Fibroblast of the aortic adventitia (primary cell): ENCODE measurements around the gene PPP1R13B. TPM values are rescaled to one million over a fixed set of nuclear protein-coding genes. Genes with fewer than 3 reads are reported as not detected.
A peak's percentile ranks its signal among the peaks of the same experiment; 100 is the strongest.

Experiments used
- DNase-seq: peaks from one replicate; pipeline ENCODE4 v3.0.0-alpha.2; 2010; ENCODE audit warnings: low read depth
- H3K4me3 ChIP-seq: 2 replicates; pipeline ENCODE4 v1.5.1; 2011; ENCODE audit warnings: low read depth, mild to moderate bottlenecking, control low read depth, low read length, moderate library complexity
- total RNA-seq: library from RNA; depleted of rRNA; stranded (reverse); fragments of >200 nt; gene quantifications from 2 replicates; pipeline ENCODE4 v1.2.3, GENCODE V29; 2012; ENCODE audit warnings: low replicate concordance
- TF ChIP-seq, protein P1 (sequence below): IDR thresholded peaks from 2 replicates; pipeline ENCODE4 v1.5.1; 2011; ENCODE audit warnings: mild to moderate bottlenecking, low read length, control low read depth, inconsistent platforms; ENCODE audit not compliant: insufficient read depth

The PPP1R13B gene
- total RNA-seq, 1 donor = 1.2 TPM

DNA sequence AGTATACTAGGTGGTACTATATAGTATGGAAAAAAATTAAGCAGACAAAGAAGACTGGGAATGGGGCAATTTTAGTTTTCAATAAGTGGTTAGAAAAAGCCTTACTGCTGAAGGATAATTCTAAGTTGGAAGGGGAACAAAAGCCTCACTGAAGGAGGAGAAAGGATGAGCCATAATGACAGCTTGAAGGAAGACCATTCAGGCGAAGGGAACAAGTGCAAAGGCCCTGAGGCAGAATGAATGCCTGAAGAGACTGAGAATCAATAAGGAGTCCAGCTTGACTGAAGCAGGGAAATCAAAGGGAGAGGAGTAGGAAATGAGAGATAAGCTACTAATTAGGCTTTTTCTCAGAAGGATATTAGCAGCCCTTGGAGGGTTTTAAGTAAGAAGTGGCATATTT lies 28.5 kb downstream of the PPP1R13B start:
- H3K4me3 ChIP-seq = no peak overlapping the region
- TF ChIP-seq, protein P1, sequence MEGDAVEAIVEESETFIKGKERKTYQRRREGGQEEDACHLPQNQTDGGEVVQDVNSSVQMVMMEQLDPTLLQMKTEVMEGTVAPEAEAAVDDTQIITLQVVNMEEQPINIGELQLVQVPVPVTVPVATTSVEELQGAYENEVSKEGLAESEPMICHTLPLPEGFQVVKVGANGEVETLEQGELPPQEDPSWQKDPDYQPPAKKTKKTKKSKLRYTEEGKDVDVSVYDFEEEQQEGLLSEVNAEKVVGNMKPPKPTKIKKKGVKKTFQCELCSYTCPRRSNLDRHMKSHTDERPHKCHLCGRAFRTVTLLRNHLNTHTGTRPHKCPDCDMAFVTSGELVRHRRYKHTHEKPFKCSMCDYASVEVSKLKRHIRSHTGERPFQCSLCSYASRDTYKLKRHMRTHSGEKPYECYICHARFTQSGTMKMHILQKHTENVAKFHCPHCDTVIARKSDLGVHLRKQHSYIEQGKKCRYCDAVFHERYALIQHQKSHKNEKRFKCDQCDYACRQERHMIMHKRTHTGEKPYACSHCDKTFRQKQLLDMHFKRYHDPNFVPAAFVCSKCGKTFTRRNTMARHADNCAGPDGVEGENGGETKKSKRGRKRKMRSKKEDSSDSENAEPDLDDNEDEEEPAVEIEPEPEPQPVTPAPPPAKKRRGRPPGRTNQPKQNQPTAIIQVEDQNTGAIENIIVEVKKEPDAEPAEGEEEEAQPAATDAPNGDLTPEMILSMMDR = no peak
- no peak for DNase-seq

DNA sequence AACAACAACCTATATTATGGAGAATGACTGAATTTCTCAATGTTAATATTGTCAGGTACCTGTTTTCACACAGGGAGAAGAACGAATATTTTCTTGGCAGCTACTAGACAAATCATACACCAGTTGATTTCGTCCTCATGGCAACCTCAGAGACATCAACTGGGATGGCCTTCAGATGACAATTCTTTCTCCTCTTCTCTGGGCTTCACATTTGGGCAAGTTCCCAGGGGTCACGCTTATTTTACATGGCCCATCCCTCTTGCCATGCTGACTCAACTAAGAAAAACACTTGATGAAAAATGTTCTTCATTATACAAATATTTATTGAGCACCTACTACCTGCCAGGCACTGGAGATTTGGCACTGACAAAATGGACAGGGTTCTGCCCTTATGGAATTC lies 29.0 kb downstream of the PPP1R13B start:
- TF ChIP-seq, protein P1 = no peak
- no peak for DNase-seq
- H3K4me3 ChIP-seq = no peak overlapping the region

DNA sequence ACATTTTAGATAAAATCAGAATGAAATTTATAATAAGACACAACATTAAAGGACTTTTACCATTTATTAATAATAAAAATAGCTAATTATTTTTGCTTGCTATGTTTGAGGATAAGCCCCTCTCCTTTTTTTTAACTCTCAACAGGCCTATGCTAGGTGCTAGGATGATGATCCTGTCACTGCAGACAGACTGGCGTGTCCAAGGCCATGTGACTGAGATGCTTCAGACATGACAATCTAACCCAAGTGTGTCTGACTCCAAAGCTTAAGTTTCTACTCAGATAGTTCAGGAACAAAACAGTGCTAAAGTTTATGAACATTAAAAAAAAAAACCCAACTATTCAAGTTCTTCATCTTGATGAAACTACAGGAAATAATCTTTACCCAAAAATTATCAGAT lies 29.8 kb downstream of the PPP1R13B start:
- DNase-seq = no peak
- no peak overlapping the region for H3K4me3 ChIP-seq
- TF ChIP-seq, protein P1 = no peak

DNA sequence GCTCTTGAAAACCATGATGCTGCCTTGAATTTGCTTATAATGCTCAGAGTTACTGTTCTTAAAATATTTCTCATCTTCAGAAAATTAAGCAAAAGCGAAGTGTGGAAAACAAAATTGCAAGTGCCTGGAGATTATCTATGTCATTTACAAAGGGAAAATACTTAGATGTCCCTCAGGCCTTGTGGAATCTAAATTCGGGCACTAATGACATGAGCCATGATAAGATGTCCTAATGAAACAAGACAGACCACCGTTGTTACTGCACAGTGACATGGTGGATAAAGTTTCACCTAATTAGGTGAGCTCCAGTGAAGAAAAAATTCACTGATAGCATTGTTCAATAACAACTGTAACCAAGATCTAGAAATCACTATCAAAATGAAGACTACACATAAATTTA lies 30.4 kb downstream of the PPP1R13B start:
- TF ChIP-seq, protein P1 = no peak
- DNase-seq = no peak
- no peak overlapping the region for H3K4me3 ChIP-seq

DNA sequence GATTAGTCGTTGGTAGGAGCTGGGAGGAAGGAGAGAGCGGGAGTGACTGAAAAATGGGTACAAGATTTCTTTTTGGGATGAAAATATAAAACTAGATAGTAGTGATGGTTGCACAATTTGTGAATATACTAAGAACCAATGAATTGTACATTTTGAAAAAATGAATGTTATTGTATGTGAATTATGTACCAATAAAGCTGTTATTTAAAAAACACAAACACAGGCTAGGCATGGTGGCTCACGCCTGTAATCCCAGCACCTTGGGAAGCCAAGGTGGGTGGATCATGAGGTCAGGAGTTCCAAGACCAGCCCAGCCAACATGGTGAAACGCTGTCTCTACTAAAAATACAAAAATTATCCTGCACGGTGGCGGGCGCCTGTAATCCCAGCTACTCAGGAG lies 32.1 kb downstream of the PPP1R13B start:
- H3K4me3 ChIP-seq = no peak overlapping the region
- DNase-seq = no peak
- TF ChIP-seq, protein P1 = no peak

DNA sequence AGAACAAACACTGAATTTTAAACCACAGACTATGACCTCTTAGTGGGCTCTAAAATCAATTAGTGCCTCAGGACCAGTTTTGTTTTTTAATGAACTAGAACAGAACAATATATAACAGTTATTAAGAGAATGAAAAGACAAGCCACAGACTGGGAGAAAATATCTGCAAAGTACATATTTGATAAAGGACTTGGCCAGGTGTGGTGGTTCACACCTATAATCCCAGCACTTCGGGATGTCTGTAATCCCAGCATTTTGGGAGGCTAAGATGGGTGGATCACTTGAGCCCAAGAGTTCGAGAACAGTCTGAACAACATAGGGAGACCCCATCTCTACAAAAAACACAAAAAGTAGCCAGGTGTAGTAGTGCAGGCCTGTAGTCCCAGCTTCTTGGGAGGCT lies 36.2 kb downstream of the PPP1R13B start:
- H3K4me3 ChIP-seq = no peak overlapping the region
- TF ChIP-seq, protein P1 = no peak

DNA sequence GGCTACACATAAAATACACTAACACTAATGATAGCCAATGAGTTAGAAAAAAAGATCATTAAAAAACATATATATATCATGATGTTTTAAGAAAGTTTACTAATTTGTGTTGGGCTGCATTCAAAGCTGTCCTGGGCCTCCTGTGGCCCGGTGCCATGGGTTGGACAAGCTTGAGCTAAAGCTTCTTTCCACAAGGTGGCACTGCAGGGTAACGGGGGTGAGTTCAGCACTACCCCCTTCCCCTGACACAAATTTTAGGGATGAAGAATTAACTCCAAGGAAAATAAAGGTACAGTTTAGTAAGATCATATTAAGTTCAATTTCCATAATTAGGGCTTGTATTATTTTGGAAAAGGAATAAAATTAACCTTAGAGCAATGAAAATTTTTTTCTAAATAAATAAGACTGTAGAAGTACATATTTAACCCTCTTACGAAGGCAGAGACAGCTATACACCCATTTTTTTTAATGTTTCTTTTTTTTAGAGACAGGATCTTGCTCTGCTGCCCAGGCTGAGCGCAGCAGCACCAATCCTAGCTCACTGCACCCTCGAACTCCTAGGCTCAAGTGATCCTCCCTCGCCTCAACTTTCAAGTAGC lies 38.9 kb downstream of the PPP1R13B start:
- no peak overlapping the region for H3K4me3 ChIP-seq
- DNase-seq = peak; percentile 80
- TF ChIP-seq, protein P1 = peak; percentile 87

More for the DNA sequence above, 36.2 kb downstream of the PPP1R13B start:
- DNase-seq = no peak
